ENCODE data around the gene KLHL2.
A peak's percentile ranks its signal among the peaks of the same experiment; 100 is the strongest.

The KLHL2 gene

GRCh38 chr4:165327211-165328100, 120.1 kb downstream of the KLHL2 start, which contains the start of gene MSMO1:
MSMO1 (plus strand) TSS chr4:165327669; CDS start chr4:165333371, 5,702 bp downstream.
- no peak for TF ChIP-seq CTCF (IDR thresholded peaks at IDR 0.05; ENCODE audit: insufficient read depth, missing control alignments)
- FAIRE-seq: no peak
- DNase-seq (ENCODE audit: insufficient read length, low spot score): peak; percentile 48

GRCh38 chr4:165328101-165328425, 120.7 kb downstream of the KLHL2 start:
- DNase-seq (ENCODE audit: insufficient read length, low spot score) (no peak), FAIRE-seq (no peak)
- no peak for TF ChIP-seq CTCF (IDR thresholded peaks at IDR 0.05; ENCODE audit: insufficient read depth, missing control alignments)

GRCh38 chr4:165328708-165329107, 121.3 kb downstream of the KLHL2 start:
- DNase-seq (ENCODE audit: insufficient read length, low spot score): no peak

GRCh38 chr4:165330071-165330470, 122.7 kb downstream of the KLHL2 start:
- no peak for FAIRE-seq
- DNase-seq (ENCODE audit: insufficient read length, low spot score): no peak
- TF ChIP-seq CTCF (IDR thresholded peaks at IDR 0.05; ENCODE audit: insufficient read depth, missing control alignments): no peak

More at GRCh38 chr4:165328708-165329107, 121.3 kb downstream of the KLHL2 start:
- FAIRE-seq: no peak
- no peak for TF ChIP-seq CTCF (IDR thresholded peaks at IDR 0.05; ENCODE audit: insufficient read depth, missing control alignments)

- FAIRE-seq: no peak
- no peak for TF ChIP-seq CTCF (IDR thresholded peaks at IDR 0.05; ENCODE audit: insufficient read depth, missing control alignments)
- no peak for DNase-seq (ENCODE audit: insufficient read length, low spot score)
Observed at GRCh38 chr4:165330666-165331065, 123.3 kb downstream of the KLHL2 start.

GRCh38 chr4:165331359-165331758, 124.0 kb downstream of the KLHL2 start:
- TF ChIP-seq CTCF (IDR thresholded peaks at IDR 0.05; ENCODE audit: insufficient read depth, missing control alignments): no peak
- no peak for DNase-seq (ENCODE audit: insufficient read length, low spot score)
- FAIRE-seq: no peak

GRCh38 chr4:165331823-165332222, 124.5 kb downstream of the KLHL2 start:
- FAIRE-seq (no peak), DNase-seq (ENCODE audit: insufficient read length, low spot score) (no peak)
- TF ChIP-seq CTCF (IDR thresholded peaks at IDR 0.05; ENCODE audit: insufficient read depth, missing control alignments): no peak

All from D721Med (cell line).